SH-SY5Y (cell line): ENCODE data around the gene DNAH17.

ENCODE experiments used
- GATA2 ChIP-seq: IDR thresholded peaks from 2 replicates; pipeline ENCODE4 v1.6.1; 2011; ENCODE audit warnings: mild to moderate bottlenecking, low read depth, low read length
- GATA3 ChIP-seq: IDR thresholded peaks from 2 replicates; pipeline ENCODE4 v1.6.1; 2011; ENCODE audit warnings: low read depth, mild to moderate bottlenecking, low read length, moderate library complexity

- TF ChIP-seq GATA2 (no peak), GATA3 (no peak)
Observed at GRCh38 chr17:78601577-78602190, 24.5 kb upstream of the DNAH17 start.
